ENCODE results near the gene DNAJC24.

Gene DNAJC24

DNA sequence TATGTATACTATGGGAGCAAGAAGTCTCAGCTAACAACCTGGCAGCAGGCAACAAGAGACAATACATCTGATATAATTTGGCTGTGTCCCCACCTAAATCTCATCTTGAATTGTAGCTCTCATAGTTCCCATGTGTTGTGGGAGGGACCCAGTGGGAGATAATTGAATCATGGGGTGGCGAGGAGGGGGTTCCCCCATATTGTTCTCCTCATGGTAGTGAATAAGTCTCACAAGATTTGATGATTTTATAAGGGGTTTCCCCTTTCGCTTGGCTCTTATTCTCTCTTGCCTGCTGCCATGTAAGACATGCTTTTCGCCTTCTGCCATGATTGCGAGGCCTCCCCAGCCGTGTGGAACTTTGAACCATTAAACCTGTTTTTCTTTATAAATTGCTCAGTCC is 6.2 kb downstream of the DNAJC24 start:
- no peaks in the 10 kb centered on the region for H3K27me3 Mint-ChIP-seq (ENCODE audit: low read depth)
- H3K4me1 Mint-ChIP-seq (ENCODE audit: low read depth), result peaks cover 9% of the 10 kb centered on the region
- H3K27ac Mint-ChIP-seq, result no peak overlapping the region
- H3K4me3 Mint-ChIP-seq, result no peak overlapping the region
- H3K9me3 Mint-ChIP-seq, result no peaks in the 10 kb centered on the region
- H3K36me3 Mint-ChIP-seq (ENCODE audit: low read depth), result peaks cover 3% of the 10 kb centered on the region

DNA sequence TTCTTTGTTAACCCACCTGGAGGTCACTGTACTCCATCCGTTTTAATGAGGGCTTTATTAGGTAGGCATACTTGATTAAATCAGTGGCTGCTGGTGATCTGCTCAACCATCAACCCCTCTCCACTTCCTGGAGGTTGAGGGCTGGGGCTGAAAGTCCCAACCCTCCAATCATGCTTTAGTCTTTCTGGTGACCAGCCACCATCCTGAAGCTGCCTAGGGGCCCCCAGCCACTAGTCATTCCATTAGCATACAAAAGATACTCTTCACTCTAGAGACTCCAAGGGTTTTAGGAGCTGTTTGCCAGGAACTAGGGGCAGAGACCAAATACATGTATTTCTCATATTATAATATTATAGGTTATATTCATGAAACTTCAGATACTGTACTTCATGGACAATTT is 13.5 kb downstream of the DNAJC24 start:
- H3K9me3 Mint-ChIP-seq, result no peaks in the 10 kb centered on the region
- peaks cover 1% of the 10 kb centered on the region for H3K36me3 Mint-ChIP-seq (ENCODE audit: low read depth)
- no peak overlapping the region for H3K27ac Mint-ChIP-seq
- no peaks in the 10 kb centered on the region for H3K27me3 Mint-ChIP-seq (ENCODE audit: low read depth)
- no peaks in the 10 kb centered on the region for H3K4me1 Mint-ChIP-seq (ENCODE audit: low read depth)
- no peak overlapping the region for H3K4me3 Mint-ChIP-seq

DNA sequence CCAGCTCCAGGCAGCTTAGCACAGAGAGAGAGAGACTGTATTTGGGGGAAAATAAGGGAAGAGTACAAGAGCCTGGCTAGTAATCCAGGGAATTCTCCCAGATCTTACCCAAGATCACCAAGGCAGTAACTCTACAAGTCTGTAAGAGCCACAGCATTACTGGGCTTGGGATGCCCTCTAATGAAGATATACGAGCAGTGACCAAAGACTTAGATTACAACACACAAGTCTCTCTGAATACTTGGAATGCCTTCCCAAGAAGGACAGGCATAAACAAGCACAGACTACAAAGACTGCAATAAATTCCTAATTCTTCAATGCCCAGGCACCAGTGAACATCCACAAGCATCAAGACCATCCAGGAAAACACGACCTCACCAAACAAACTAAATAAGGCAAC is 17.7 kb downstream of the DNAJC24 start:
- no peaks in the 10 kb centered on the region for H3K9me3 Mint-ChIP-seq
- H3K4me3 Mint-ChIP-seq, result no peak overlapping the region
- no peaks in the 10 kb centered on the region for H3K27me3 Mint-ChIP-seq (ENCODE audit: low read depth)
- H3K36me3 Mint-ChIP-seq (ENCODE audit: low read depth), result peaks cover 1% of the 10 kb centered on the region
- no peak overlapping the region for H3K27ac Mint-ChIP-seq
- H3K4me1 Mint-ChIP-seq (ENCODE audit: low read depth), result no peaks in the 10 kb centered on the region

- H3K27ac Mint-ChIP-seq, result no peak overlapping the region
- no peaks in the 10 kb centered on the region for H3K4me1 Mint-ChIP-seq (ENCODE audit: low read depth)
- no peaks in the 10 kb centered on the region for H3K27me3 Mint-ChIP-seq (ENCODE audit: low read depth)
- no peaks in the 10 kb centered on the region for H3K9me3 Mint-ChIP-seq
- peaks cover 4% of the 10 kb centered on the region for H3K36me3 Mint-ChIP-seq (ENCODE audit: low read depth)
- H3K4me3 Mint-ChIP-seq, result no peak overlapping the region
Observed at GRCh38 chr11:31397239-31397834, 27.7 kb downstream of the DNAJC24 start.

DNA sequence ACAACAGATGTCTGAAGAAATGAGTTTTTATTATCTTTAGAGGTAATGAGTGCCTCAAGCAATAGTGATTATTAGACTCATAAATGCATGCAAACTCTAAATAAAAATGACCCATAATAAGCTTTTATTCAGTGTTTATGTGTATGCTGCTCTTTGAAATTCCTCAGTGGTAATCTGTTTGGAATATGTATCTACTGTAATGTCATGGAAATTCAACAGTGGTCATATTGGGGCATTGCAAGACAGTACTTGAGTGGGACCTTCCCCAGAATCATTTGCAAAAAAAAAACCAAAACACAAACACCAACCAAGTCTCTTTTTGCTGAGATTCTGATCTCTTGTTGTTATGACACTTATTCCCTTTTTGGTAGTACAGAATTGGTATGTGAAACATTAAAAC is 35.0 kb downstream of the DNAJC24 start:
- Mint-ChIP-seq H3K27me3 (ENCODE audit: low read depth) (no peaks in the 10 kb centered on the region), H3K4me1 (ENCODE audit: low read depth) (no peaks in the 10 kb centered on the region), H3K9me3 (no peaks in the 10 kb centered on the region), H3K27ac (no peak overlapping the region), H3K36me3 (ENCODE audit: low read depth) (peaks cover 6% of the 10 kb centered on the region), H3K4me3 (no peak overlapping the region)

GRCh38 chr11:31408201-31408600 is 38.5 kb downstream of the DNAJC24 start:
- no peaks in the 10 kb centered on the region for H3K4me1 Mint-ChIP-seq (ENCODE audit: low read depth)
- H3K27me3 Mint-ChIP-seq (ENCODE audit: low read depth), result no peaks in the 10 kb centered on the region
- H3K27ac Mint-ChIP-seq, result no peak overlapping the region
- H3K9me3 Mint-ChIP-seq, result peaks cover 4% of the 10 kb centered on the region
- peaks cover 2% of the 10 kb centered on the region for H3K36me3 Mint-ChIP-seq (ENCODE audit: low read depth)
- no peak overlapping the region for H3K4me3 Mint-ChIP-seq

GRCh38 chr11:31412946-31413345 is 43.3 kb downstream of the DNAJC24 start:
- H3K27ac Mint-ChIP-seq, result no peak overlapping the region
- H3K4me3 Mint-ChIP-seq, result no peak overlapping the region
- H3K36me3 Mint-ChIP-seq (ENCODE audit: low read depth), result peaks cover 2% of the 10 kb centered on the region
- H3K27me3 Mint-ChIP-seq (ENCODE audit: low read depth), result no peaks in the 10 kb centered on the region
- H3K4me1 Mint-ChIP-seq (ENCODE audit: low read depth), result no peaks in the 10 kb centered on the region
- peaks cover 4% of the 10 kb centered on the region for H3K9me3 Mint-ChIP-seq

- Mint-ChIP-seq H3K27ac (no peak overlapping the region), H3K4me3 (no peak overlapping the region), H3K36me3 (ENCODE audit: low read depth) (peaks cover 2% of the 10 kb centered on the region), H3K9me3 (peaks cover 4% of the 10 kb centered on the region), H3K27me3 (ENCODE audit: low read depth) (no peaks in the 10 kb centered on the region), H3K4me1 (ENCODE audit: low read depth) (no peaks in the 10 kb centered on the region)
Observed at GRCh38 chr11:31414338-31414737, 44.7 kb downstream of the DNAJC24 start.

DNA sequence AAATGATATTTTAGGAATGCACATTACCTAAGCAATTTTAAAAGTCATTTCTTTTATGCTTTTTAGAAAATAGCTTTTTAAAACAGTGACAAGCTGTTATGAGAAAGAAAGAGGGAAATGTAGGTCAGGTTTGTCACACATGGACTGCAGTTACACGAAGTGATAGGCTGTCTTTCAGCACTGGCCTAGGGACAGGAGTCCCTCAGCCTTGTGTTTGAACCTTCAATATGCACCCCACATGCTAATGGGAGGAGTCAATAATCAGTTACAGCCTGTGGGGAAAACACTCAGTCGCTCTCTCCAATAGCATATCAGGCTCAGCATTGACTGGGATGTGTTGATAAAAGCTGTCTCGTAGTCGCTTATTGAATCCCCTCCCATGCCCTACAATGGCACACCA is 45.8 kb downstream of the DNAJC24 start:
- H3K9me3 Mint-ChIP-seq, result peaks cover 4% of the 10 kb centered on the region
- H3K36me3 Mint-ChIP-seq (ENCODE audit: low read depth), result peaks cover 2% of the 10 kb centered on the region
- no peak overlapping the region for H3K27ac Mint-ChIP-seq
- no peaks in the 10 kb centered on the region for H3K27me3 Mint-ChIP-seq (ENCODE audit: low read depth)
- no peaks in the 10 kb centered on the region for H3K4me1 Mint-ChIP-seq (ENCODE audit: low read depth)
- no peak overlapping the region for H3K4me3 Mint-ChIP-seq

- H3K36me3 Mint-ChIP-seq (ENCODE audit: low read depth), result peaks cover 2% of the 10 kb centered on the region
- no peaks in the 10 kb centered on the region for H3K4me1 Mint-ChIP-seq (ENCODE audit: low read depth)
- H3K27ac Mint-ChIP-seq, result no peak overlapping the region
- no peaks in the 10 kb centered on the region for H3K9me3 Mint-ChIP-seq
- H3K4me3 Mint-ChIP-seq, result no peak overlapping the region
- H3K27me3 Mint-ChIP-seq (ENCODE audit: low read depth), result no peaks in the 10 kb centered on the region
Observed at GRCh38 chr11:31417357-31417756, 47.7 kb downstream of the DNAJC24 start.

- peaks cover 2% of the 10 kb centered on the region for H3K36me3 Mint-ChIP-seq (ENCODE audit: low read depth)
- no peaks in the 10 kb centered on the region for H3K9me3 Mint-ChIP-seq
- H3K27me3 Mint-ChIP-seq (ENCODE audit: low read depth), result no peaks in the 10 kb centered on the region
- H3K4me3 Mint-ChIP-seq, result no peak overlapping the region
- no peak overlapping the region for H3K27ac Mint-ChIP-seq
- H3K4me1 Mint-ChIP-seq (ENCODE audit: low read depth), result no peaks in the 10 kb centered on the region
Observed at GRCh38 chr11:31417816-31418215, 48.2 kb downstream of the DNAJC24 start.

DNA sequence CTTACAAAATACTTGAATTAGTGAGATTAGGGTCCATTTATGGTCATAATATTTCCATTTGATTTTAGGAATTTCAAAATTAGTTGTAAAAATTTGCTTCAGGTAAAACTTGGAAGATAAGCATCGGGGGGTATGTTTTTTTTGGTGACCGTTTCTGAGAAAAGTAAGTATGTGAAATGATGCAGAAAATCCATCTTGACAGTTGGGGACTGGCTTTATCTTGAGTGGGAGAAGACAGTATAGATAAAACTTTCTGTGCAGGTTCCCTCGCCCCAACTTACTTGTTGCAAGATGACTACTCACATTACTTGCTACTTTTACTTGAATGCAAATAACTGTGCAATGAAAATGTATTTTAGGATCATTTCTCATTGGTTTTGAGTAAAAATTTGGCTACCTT is 49.5 kb downstream of the DNAJC24 start:
- H3K36me3 Mint-ChIP-seq (ENCODE audit: low read depth), result peaks cover 2% of the 10 kb centered on the region
- H3K9me3 Mint-ChIP-seq, result no peaks in the 10 kb centered on the region
- no peak overlapping the region for H3K4me3 Mint-ChIP-seq
- no peak overlapping the region for H3K27ac Mint-ChIP-seq
- no peaks in the 10 kb centered on the region for H3K4me1 Mint-ChIP-seq (ENCODE audit: low read depth)
- H3K27me3 Mint-ChIP-seq (ENCODE audit: low read depth), result no peaks in the 10 kb centered on the region

- no peaks in the 10 kb centered on the region for H3K27me3 Mint-ChIP-seq (ENCODE audit: low read depth)
Observed at GRCh38 chr11:31419669-31420068, 50.0 kb downstream of the DNAJC24 start.

GRCh38 chr11:31421820-31422219 is 52.2 kb downstream of the DNAJC24 start:
- Mint-ChIP-seq H3K9me3 (no peaks in the 10 kb centered on the region), H3K4me1 (ENCODE audit: low read depth) (no peaks in the 10 kb centered on the region), H3K4me3 (no peak overlapping the region), H3K36me3 (ENCODE audit: low read depth) (no peaks in the 10 kb centered on the region), H3K27ac (no peak overlapping the region), H3K27me3 (ENCODE audit: low read depth) (no peaks in the 10 kb centered on the region)

More at GRCh38 chr11:31419669-31420068, 50.0 kb downstream of the DNAJC24 start:
- Mint-ChIP-seq H3K4me3 (no peak overlapping the region), H3K4me1 (ENCODE audit: low read depth) (no peaks in the 10 kb centered on the region), H3K36me3 (ENCODE audit: low read depth) (peaks cover 2% of the 10 kb centered on the region), H3K27ac (no peak overlapping the region), H3K9me3 (no peaks in the 10 kb centered on the region)

GRCh38 chr11:31422703-31423102 is 53.0 kb downstream of the DNAJC24 start:
- Mint-ChIP-seq H3K27ac (no peak overlapping the region), H3K36me3 (ENCODE audit: low read depth) (no peaks in the 10 kb centered on the region), H3K9me3 (no peaks in the 10 kb centered on the region), H3K4me1 (ENCODE audit: low read depth) (no peaks in the 10 kb centered on the region), H3K27me3 (ENCODE audit: low read depth) (no peaks in the 10 kb centered on the region), H3K4me3 (no peak overlapping the region)

DNA sequence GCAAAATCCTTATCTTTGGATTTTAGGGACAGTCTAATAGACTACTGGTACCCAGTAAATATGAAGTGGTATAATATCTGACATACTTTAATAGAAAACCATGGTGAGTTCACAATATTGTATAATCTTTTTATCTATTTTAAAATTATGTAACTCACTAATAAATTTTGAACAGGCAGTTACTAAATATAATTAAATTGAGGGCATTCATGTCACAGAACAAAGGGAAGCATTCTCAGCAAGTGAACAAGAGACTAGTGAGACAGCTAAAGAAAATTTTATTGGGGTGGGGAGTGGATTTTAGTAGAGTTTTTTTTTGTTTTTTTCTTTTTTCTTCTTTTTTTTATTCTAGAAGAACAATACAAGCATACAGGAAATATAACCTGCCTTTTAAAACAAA is 55.0 kb downstream of the DNAJC24 start:
- Mint-ChIP-seq H3K9me3 (no peaks in the 10 kb centered on the region), H3K27me3 (ENCODE audit: low read depth) (no peaks in the 10 kb centered on the region)

More for the DNA sequence above, 55.0 kb downstream of the DNAJC24 start:
- Mint-ChIP-seq H3K27ac (no peak overlapping the region), H3K36me3 (ENCODE audit: low read depth) (peaks cover 3% of the 10 kb centered on the region), H3K4me3 (no peak overlapping the region), H3K4me1 (ENCODE audit: low read depth) (no peaks in the 10 kb centered on the region)
